K562 (cell line): ENCODE data around the gene PAQR7. TPM values are rescaled to one million over a fixed set of nuclear protein-coding genes. Genes with fewer than 3 reads are reported as not detected.
A peak's percentile ranks its signal among the peaks of the same experiment; 100 is the strongest.

Experiments
- CBX3 ChIP-seq, 2 experiments: IDR thresholded peaks; 1 replicate in 1 of 2; 2 replicates in 1 of 2; pipeline ENCODE4 v1.6.1; 2012; ENCODE audit warnings: inconsistent platforms in 2 of 2, low read length in 2 of 2, borderline replicate concordance in 1 of 2, control low read depth in 1 of 2
- CTBP1 ChIP-seq: fragments of 450-650 bp; IDR thresholded peaks from 2 replicates; pipeline ENCODE4 v1.6.1; 2016; ENCODE audit warnings: borderline replicate concordance
- E2F3 ChIP-seq: fragments of 250-450 bp; sonication (Bioruptor Pico); IDR thresholded peaks from 2 replicates; pipeline ENCODE4 v1.4.0; 2020; ENCODE audit warnings: mild to moderate bottlenecking
- EP400 ChIP-seq: fragments of 450-650 bp; IDR thresholded peaks from 2 replicates; pipeline ENCODE4 v1.6.1; 2017; ENCODE audit warnings: antibody characterized with exemption, mild to moderate bottlenecking, moderate library complexity
- ETV1 ChIP-seq: fragments of 450-650 bp; conservative IDR thresholded peaks from 2 replicates; pipeline ENCODE4 v1.6.1; 2016; ENCODE audit warnings: missing genetic modification characterization, control low read depth, low read depth, missing compliant biosample characterization
- NFRKB ChIP-seq: fragments of 450-650 bp; IDR thresholded peaks from 2 replicates; pipeline ENCODE4 v1.6.1; 2016; ENCODE audit warnings: low read depth
- RFX5 ChIP-seq: IDR thresholded peaks from 2 replicates; pipeline ENCODE4 v1.6.1; 2011; ENCODE audit warnings: low read depth, mild to moderate bottlenecking, improper control_type of control experiment, low read length
- SIN3A ChIP-seq, 2 experiments: fragments of 150-350 bp in 1 of 2; IDR thresholded peaks; 2 replicates each; pipeline ENCODE4 v1.6.1; 2011 to 2016; ENCODE audit warnings: borderline replicate concordance in 2 of 2, low read depth in 2 of 2, low read length in 2 of 2, mild to moderate bottlenecking in 2 of 2, moderate library complexity in 2 of 2; ENCODE audit not compliant: control insufficient read depth in 1 of 2
- ZC3H4 ChIP-seq: sonication (generic); formaldehyde crosslinking; IDR thresholded peaks from 2 replicates; pipeline ENCODE4 v1.9.0; 2021; ENCODE audit warnings: missing genetic modification reagents, borderline replicate concordance
- ZNF124 ChIP-seq: sonication (generic); formaldehyde crosslinking; IDR thresholded peaks from 2 replicates; pipeline ENCODE4 v1.8.1; 2022; ENCODE audit warnings: missing genetic modification reagents
- ZNF239 ChIP-seq: fragments of 250-450 bp; sonication (Bioruptor Pico); IDR thresholded peaks from 2 replicates; pipeline ENCODE4 v1.4.0; 2020; ENCODE audit warnings: mild to moderate bottlenecking
- polyA plus RNA-seq, 8 experiments: library from polyadenylated mRNA; depleted of rRNA in 4 of 8; stranded (reverse) in 5 of 8; unstranded in 3 of 8; fragments of >200 nt; fragmentation: Nextera tagmentation in 2 of 8; fragmentation: Illumina TruSeq in 1 of 8; extraction: Ambion mirVana in 2 of 8; extraction: Trizol in 1 of 8; gene quantifications; 2 replicates each; pipeline versions ENCODE4 v1.2.1 to v1.2.3, GENCODE V29; 2011 to 2014; ENCODE audit warnings: inconsistent platforms in 1 of 8, missing spikeins in 1 of 8
- total RNA-seq, 7 experiments: library from RNA; depleted of rRNA in 6 of 7; stranded (reverse); fragments of >200 nt in 6 of 7; fragmentation: Illumina TruSeq in 2 of 7; extraction: Trizol in 2 of 7; gene quantifications; 2 replicates each; pipeline versions ENCODE4 v1.2.1 to v1.2.3, GENCODE V29; 2011 to 2021; ENCODE audit warnings: low replicate concordance in 1 of 7
- TF ChIP-seq, protein P1 (sequence below): fragments of 450-650 bp; formaldehyde crosslinking; IDR thresholded peaks from 2 replicates; pipeline ENCODE4 v1.4.0; 2020; ENCODE audit warnings: mild to moderate bottlenecking
- TF ChIP-seq, protein P2 (sequence below): IDR thresholded peaks from 3 replicates; pipeline ENCODE4 v1.6.1; 2011; ENCODE audit warnings: borderline replicate concordance, mild to moderate bottlenecking; ENCODE audit not compliant: insufficient read length, insufficient read depth
- TF ChIP-seq, protein P3 (sequence below): fragments of 250-450 bp; sonication (Bioruptor Pico); IDR thresholded peaks from 2 replicates; pipeline ENCODE4 v1.8.0; 2021; ENCODE audit warnings: moderate library complexity, mild to moderate bottlenecking, inconsistent platforms
- TF ChIP-seq, protein P4 (sequence below): fragments of 250-450 bp; sonication (Bioruptor Pico); IDR thresholded peaks from 2 replicates; pipeline ENCODE4 v1.4.0; 2020

Gene PAQR7
- total and polyA plus RNA-seq, 9 of the 15 experiments (the other 6 are each of a cell fraction or from before 2014, with no cell fraction given): 1.1 to 5.2 (median 2.6) TPM

DNA sequence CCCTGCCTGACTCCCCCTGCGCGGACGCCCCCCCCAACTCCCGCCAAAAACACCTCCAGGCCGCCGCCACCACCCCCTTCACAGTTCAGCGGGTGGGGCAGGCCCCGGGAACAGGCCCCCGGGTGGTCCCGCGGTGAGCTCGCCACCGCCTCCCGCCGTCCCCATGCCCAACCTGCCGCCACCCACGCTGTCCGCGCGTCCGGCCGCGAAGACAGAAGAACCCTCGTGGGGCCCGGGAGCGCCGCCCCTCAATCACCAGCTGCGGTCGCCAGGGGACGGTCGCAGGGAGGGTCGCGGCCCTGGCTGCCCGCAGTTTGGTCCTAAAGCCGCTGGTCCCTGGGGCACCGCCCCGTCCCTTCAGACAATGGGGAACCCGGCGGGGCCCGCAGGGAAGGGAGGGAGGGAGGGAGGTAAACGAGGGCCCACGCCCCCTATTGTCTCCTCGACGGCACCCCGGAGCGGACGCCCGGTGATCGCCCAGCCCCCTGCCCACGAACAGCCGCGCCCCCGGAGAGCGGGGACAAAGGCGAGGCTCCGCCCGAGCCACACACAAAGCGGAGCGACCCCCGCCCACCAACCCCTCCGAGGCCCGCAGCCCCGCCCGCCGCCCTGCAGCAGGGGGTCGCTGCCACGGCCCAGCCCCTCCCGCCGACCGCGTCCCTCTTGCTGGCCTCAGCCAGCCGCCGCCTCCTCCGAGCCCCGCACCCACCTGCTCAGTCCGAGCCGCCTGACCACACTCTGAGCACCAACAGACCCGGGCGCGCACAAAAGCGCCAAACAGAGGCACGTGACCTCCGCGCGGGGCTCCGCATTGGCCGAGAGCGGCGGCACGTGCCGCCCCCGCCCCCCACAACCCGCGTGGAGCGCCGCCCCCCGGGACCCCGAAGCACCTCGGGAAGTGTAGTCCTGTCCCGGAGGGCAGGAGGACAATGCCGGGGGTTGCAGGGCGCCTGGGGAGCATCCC, 30.5 kb upstream of the PAQR7 start, which contains the start of gene STMN1 (continued):
- TF ChIP-seq, protein P1, sequence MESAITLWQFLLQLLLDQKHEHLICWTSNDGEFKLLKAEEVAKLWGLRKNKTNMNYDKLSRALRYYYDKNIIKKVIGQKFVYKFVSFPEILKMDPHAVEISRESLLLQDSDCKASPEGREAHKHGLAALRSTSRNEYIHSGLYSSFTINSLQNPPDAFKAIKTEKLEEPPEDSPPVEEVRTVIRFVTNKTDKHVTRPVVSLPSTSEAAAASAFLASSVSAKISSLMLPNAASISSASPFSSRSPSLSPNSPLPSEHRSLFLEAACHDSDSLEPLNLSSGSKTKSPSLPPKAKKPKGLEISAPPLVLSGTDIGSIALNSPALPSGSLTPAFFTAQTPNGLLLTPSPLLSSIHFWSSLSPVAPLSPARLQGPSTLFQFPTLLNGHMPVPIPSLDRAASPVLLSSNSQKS (CRISPR knock-in tag): no peak
- TF ChIP-seq, protein P2, sequence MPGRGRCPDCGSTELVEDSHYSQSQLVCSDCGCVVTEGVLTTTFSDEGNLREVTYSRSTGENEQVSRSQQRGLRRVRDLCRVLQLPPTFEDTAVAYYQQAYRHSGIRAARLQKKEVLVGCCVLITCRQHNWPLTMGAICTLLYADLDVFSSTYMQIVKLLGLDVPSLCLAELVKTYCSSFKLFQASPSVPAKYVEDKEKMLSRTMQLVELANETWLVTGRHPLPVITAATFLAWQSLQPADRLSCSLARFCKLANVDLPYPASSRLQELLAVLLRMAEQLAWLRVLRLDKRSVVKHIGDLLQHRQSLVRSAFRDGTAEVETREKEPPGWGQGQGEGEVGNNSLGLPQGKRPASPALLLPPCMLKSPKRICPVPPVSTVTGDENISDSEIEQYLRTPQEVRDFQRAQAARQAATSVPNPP: no peak
- TF ChIP-seq ZNF124 (CRISPR knock-in tag) (no peak), CBX3 (IDR thresholded peaks at IDR 0.05; ENCODE audit: borderline replicate concordance in 1 of 2, low read length in 2 of 2) (0 out of 3 replicates have a peak, but pooled peaks of 1 of the 2 experiments have one; percentile 42), ETV1 (no peak), ZNF239 (CRISPR knock-in tag) (peak; percentile 30; the same call in 1 of the 2 replicates), CTBP1 (peak; percentile 26; the same call in 1 of the 2 replicates), NFRKB (no peak; the same call in 1 of the 2 replicates), SIN3A (IDR thresholded peaks at IDR 0.05; ENCODE audit: borderline replicate concordance in 2 of 2, control insufficient read depth in 1 of 2, low read depth in 2 of 2, low read length in 2 of 2) (peak in 1 of 2 experiments; percentile 88; a peak in 3 of 4 replicates), ZC3H4 (CRISPR knock-in tag) (peak; percentile 91; the same call in 1 of the 2 replicates), EP400 (peak; percentile 84), RFX5 (no peak), E2F3 (peak; percentile 95)
- TF ChIP-seq, protein P3, sequence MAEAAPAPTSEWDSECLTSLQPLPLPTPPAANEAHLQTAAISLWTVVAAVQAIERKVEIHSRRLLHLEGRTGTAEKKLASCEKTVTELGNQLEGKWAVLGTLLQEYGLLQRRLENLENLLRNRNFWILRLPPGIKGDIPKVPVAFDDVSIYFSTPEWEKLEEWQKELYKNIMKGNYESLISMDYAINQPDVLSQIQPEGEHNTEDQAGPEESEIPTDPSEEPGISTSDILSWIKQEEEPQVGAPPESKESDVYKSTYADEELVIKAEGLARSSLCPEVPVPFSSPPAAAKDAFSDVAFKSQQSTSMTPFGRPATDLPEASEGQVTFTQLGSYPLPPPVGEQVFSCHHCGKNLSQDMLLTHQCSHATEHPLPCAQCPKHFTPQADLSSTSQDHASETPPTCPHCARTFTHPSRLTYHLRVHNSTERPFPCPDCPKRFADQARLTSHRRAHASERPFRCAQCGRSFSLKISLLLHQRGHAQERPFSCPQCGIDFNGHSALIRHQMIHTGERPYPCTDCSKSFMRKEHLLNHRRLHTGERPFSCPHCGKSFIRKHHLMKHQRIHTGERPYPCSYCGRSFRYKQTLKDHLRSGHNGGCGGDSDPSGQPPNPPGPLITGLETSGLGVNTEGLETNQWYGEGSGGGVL: no peak
- TF ChIP-seq, protein P4, sequence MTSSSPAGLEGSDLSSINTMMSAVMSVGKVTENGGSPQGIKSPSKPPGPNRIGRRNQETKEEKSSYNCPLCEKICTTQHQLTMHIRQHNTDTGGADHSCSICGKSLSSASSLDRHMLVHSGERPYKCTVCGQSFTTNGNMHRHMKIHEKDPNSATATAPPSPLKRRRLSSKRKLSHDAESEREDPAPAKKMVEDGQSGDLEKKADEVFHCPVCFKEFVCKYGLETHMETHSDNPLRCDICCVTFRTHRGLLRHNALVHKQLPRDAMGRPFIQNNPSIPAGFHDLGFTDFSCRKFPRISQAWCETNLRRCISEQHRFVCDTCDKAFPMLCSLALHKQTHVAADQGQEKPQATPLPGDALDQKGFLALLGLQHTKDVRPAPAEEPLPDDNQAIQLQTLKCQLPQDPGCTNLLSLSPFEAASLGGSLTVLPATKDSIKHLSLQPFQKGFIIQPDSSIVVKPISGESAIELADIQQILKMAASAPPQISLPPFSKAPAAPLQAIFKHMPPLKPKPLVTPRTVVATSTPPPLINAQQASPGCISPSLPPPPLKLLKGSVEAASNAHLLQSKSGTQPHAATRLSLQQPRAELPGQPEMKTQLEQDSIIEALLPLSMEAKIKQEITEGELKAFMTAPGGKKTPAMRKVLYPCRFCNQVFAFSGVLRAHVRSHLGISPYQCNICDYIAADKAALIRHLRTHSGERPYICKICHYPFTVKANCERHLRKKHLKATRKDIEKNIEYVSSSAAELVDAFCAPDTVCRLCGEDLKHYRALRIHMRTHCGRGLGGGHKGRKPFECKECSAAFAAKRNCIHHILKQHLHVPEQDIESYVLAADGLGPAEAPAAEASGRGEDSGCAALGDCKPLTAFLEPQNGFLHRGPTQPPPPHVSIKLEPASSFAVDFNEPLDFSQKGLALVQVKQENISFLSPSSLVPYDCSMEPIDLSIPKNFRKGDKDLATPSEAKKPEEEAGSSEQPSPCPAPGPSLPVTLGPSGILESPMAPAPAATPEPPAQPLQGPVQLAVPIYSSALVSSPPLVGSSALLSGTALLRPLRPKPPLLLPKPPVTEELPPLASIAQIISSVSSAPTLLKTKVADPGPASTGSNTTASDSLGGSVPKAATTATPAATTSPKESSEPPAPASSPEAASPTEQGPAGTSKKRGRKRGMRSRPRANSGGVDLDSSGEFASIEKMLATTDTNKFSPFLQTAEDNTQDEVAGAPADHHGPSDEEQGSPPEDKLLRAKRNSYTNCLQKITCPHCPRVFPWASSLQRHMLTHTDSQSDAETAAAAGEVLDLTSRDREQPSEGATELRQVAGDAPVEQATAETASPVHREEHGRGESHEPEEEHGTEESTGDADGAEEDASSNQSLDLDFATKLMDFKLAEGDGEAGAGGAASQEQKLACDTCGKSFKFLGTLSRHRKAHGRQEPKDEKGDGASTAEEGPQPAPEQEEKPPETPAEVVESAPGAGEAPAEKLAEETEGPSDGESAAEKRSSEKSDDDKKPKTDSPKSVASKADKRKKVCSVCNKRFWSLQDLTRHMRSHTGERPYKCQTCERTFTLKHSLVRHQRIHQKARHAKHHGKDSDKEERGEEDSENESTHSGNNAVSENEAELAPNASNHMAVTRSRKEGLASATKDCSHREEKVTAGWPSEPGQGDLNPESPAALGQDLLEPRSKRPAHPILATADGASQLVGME: 0 out of 2 replicates have a peak, but pooled peaks have one; percentile 14
